HEK293 (cell line): ENCODE data around the gene VARS1.

Experiments
- AEBP2 ChIP-seq: fragments of 450-650 bp; formaldehyde crosslinking; IDR thresholded peaks from 2 replicates; pipeline ENCODE4 v1.5.1; 2016; ENCODE audit warnings: missing biosample characterization, missing genetic modification characterization, borderline replicate concordance
- BCL6B ChIP-seq: fragments of 450-650 bp; formaldehyde crosslinking; IDR thresholded peaks from 2 replicates; pipeline ENCODE4 v1.5.1; 2017; ENCODE audit warnings: missing biosample characterization, missing genetic modification characterization
- EGR2 ChIP-seq: fragments of 450-650 bp; formaldehyde crosslinking; IDR thresholded peaks from 2 replicates; pipeline ENCODE4 v1.5.1; 2016; ENCODE audit warnings: low read depth, missing biosample characterization, missing genetic modification characterization
- ELK4 ChIP-seq: IDR thresholded peaks from 2 replicates; pipeline ENCODE4 v1.6.1; 2011; ENCODE audit warnings: mild to moderate bottlenecking, low read depth, low read length, borderline replicate concordance
- GLI4 ChIP-seq: fragments of 450-650 bp; formaldehyde crosslinking; IDR thresholded peaks from 2 replicates; pipeline ENCODE4 v1.5.1; 2016; ENCODE audit warnings: missing biosample characterization, missing genetic modification characterization
- GLIS1 ChIP-seq: fragments of 450-650 bp; formaldehyde crosslinking; IDR thresholded peaks from 2 replicates; pipeline ENCODE4 v1.5.1; 2016; ENCODE audit warnings: missing biosample characterization, missing genetic modification characterization
- HOXD13 ChIP-seq: sonication (generic); formaldehyde crosslinking; IDR thresholded peaks from 2 replicates; pipeline ENCODE4 v1.8.0; 2022; ENCODE audit warnings: missing genetic modification reagents, borderline replicate concordance
- KLF17 ChIP-seq: fragments of 450-650 bp; formaldehyde crosslinking; IDR thresholded peaks from 2 replicates; pipeline ENCODE4 v1.5.1; 2016; ENCODE audit warnings: missing biosample characterization, missing genetic modification characterization
- MYNN ChIP-seq: fragments of 450-650 bp; formaldehyde crosslinking; IDR thresholded peaks from 2 replicates; pipeline ENCODE4 v1.5.1; 2016; ENCODE audit warnings: missing biosample characterization, missing genetic modification characterization, borderline replicate concordance
- PRDM10 ChIP-seq: fragments of 450-650 bp; formaldehyde crosslinking; IDR thresholded peaks from 2 replicates; pipeline ENCODE4 v1.5.1; 2016; ENCODE audit warnings: missing biosample characterization, missing genetic modification characterization
- ZNF10 ChIP-seq: fragments of 450-650 bp; formaldehyde crosslinking; IDR thresholded peaks from 2 replicates; pipeline ENCODE4 v1.5.1; 2017; ENCODE audit warnings: missing biosample characterization, missing genetic modification characterization
- ZNF148 ChIP-seq: fragments of 450-650 bp; formaldehyde crosslinking; IDR thresholded peaks from 2 replicates; pipeline ENCODE4 v1.5.0; 2017; ENCODE audit warnings: missing biosample characterization, missing genetic modification characterization, borderline replicate concordance
- ZNF157 ChIP-seq: fragments of 450-650 bp; formaldehyde crosslinking; IDR thresholded peaks from 2 replicates; pipeline ENCODE4 v1.5.1; 2016; ENCODE audit warnings: missing biosample characterization, missing genetic modification characterization
- ZNF169 ChIP-seq: fragments of 450-650 bp; formaldehyde crosslinking; IDR thresholded peaks from 2 replicates; pipeline ENCODE4 v1.5.1; 2016; ENCODE audit warnings: missing biosample characterization, missing genetic modification characterization
- ZNF174 ChIP-seq: fragments of 450-650 bp; formaldehyde crosslinking; IDR thresholded peaks from 2 replicates; pipeline ENCODE4 v1.5.0; 2017; ENCODE audit warnings: missing biosample characterization, mild to moderate bottlenecking, missing genetic modification characterization
- ZNF184 ChIP-seq: fragments of 450-650 bp; IDR thresholded peaks from 2 replicates; pipeline ENCODE4 v1.5.1; 2018; ENCODE audit warnings: missing biosample characterization, mild to moderate bottlenecking, missing genetic modification characterization
- ZNF248 ChIP-seq: fragments of 450-650 bp; formaldehyde crosslinking; IDR thresholded peaks from 2 replicates; pipeline ENCODE4 v1.5.1; 2017; ENCODE audit warnings: missing biosample characterization, missing genetic modification characterization
- ZNF26 ChIP-seq: fragments of 450-650 bp; formaldehyde crosslinking; IDR thresholded peaks from 2 replicates; pipeline ENCODE4 v1.5.1; 2016; ENCODE audit warnings: missing biosample characterization, missing genetic modification characterization
- ZNF324 ChIP-seq: fragments of 450-650 bp; formaldehyde crosslinking; IDR thresholded peaks from 2 replicates; pipeline ENCODE4 v1.5.1; 2016; ENCODE audit warnings: missing biosample characterization, missing genetic modification characterization
- ZNF366 ChIP-seq: fragments of 450-650 bp; formaldehyde crosslinking; conservative IDR thresholded peaks from 2 replicates; pipeline ENCODE4 v1.5.1; 2016; ENCODE audit warnings: missing biosample characterization, missing genetic modification characterization
- ZNF433 ChIP-seq: fragments of 450-650 bp; formaldehyde crosslinking; IDR thresholded peaks from 2 replicates; pipeline ENCODE4 v1.5.1; 2016; ENCODE audit warnings: missing biosample characterization, missing genetic modification characterization, low read depth
- ZNF670 ChIP-seq: fragments of 450-650 bp; formaldehyde crosslinking; IDR thresholded peaks from 2 replicates; pipeline ENCODE4 v1.5.1; 2016; ENCODE audit warnings: missing biosample characterization, missing genetic modification characterization, low read depth
- ZNF704 ChIP-seq: fragments of 450-650 bp; formaldehyde crosslinking; IDR thresholded peaks from 2 replicates; pipeline ENCODE4 v1.5.1; 2016; ENCODE audit warnings: missing biosample characterization, missing genetic modification characterization
- ZNF707 ChIP-seq: fragments of 450-650 bp; formaldehyde crosslinking; IDR thresholded peaks from 2 replicates; pipeline ENCODE4 v1.5.1; 2016; ENCODE audit warnings: missing biosample characterization, missing genetic modification characterization
- ZNF792 ChIP-seq: fragments of 450-650 bp; formaldehyde crosslinking; IDR thresholded peaks from 2 replicates; pipeline ENCODE4 v1.5.1; 2016; ENCODE audit warnings: missing biosample characterization, missing genetic modification characterization

The VARS1 gene

GRCh38 chr6:31776989-31777666, 18.4 kb downstream of the VARS1 start, which contains the start of gene VWA7 (continued):
- TF ChIP-seq GLI4 (tag by site-specific recombination) (peak; percentile 93), HOXD13 (0 out of 2 replicates have a peak, but pooled peaks have one; percentile 20), ZNF157 (no peak), ZNF248 (tag by site-specific recombination) (peak; percentile 95), KLF17 (tag by site-specific recombination) (peak; percentile 99), ZNF169 (tag by site-specific recombination) (no peak), BCL6B (tag by site-specific recombination) (peak; percentile 85), ZNF707 (tag by site-specific recombination) (no peak), PRDM10 (tag by site-specific recombination) (peak; percentile 97), AEBP2 (tag by site-specific recombination) (no peak), EGR2 (peak; percentile 98), MYNN (tag by site-specific recombination) (0 out of 2 replicates have a peak, but pooled peaks have one; percentile 13), ZNF366 (tag by site-specific recombination) (peak; percentile 96), ELK4 (no peak), ZNF10 (tag by site-specific recombination) (peak; percentile 78), ZNF433 (no peak), ZNF670 (tag by site-specific recombination) (no peak), ZNF148 (tag by site-specific recombination) (peak; percentile 88; the same call in 1 of the 2 replicates), GLIS1 (tag by site-specific recombination) (peak; percentile 87), ZNF174 (tag by site-specific recombination) (no peak), ZNF184 (tag by site-specific recombination) (peak; percentile 99), ZNF792 (0 out of 2 replicates have a peak, but pooled peaks have one; percentile 49), ZNF324 (tag by site-specific recombination) (peak; percentile 93; the same call in 1 of the 2 replicates), ZNF26 (tag by site-specific recombination) (no peak), ZNF704 (no peak)
